ENCODE data around the gene SSU72. TPM values are rescaled to one million over a fixed set of nuclear protein-coding genes. Genes with fewer than 3 reads are reported as not detected.

The SSU72 gene
- total RNA-seq, 3 donors from 2014 or later, result 117 to 123 (median 120) TPM

DNA sequence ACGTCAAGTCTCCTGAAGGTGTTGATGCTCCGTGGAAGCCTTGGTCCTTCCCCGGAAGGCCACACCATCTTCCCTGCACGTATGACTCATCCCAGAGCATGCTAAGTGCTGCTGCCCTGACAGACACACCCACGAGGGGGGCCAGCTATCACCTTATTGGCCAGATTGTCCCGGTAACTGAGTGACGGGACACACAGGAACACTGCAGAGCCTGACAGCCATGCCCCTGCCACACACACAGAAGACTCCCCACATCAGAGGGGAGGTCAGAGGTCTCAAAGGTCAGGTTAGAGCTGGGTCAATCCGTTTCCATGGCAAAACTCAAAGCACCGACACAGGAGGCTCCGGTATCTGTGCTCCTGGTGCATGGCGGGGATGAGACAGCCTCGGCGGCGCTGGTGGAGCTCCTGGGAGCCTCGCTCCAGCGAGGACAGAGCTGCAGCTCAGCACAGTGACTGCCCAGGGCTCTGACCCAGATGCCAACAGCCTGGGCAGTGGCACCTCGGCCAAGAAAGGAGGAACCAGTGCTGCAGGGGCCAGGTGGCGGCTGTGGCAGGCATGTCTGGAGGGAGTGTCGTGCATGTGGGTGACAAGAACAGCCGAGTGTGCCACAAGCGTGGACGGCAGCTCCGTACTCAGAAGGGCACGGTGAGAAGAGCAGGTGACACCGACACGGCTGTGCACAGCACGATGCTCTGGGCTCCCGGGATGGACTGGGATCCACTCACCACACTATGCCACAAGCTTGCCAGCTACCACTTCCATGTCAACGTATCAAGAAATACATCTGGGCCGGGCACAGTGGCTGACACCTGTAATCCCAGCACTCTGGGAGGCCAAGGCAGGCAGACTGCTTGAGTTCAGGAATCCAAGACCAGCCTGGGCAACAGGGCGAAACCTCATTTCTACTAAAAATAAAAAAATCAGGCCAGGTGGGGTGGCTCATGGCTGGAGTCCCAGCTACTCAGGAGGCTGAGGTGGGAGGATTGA is 19.4 kb downstream of the SSU72 start:
- H3K4me1 ChIP-seq (ENCODE audit: low read depth), result no peaks in the 10 kb centered on the region
- no peak for TF ChIP-seq CTCF (IDR thresholded peaks at IDR 0.05)
- ATAC-seq (peak; percentile 54), DNase-seq (no peak)
- intact Hi-C loops (cut with DNase I, micrococcal nuclease), result no loop called here
- H3K9me3 ChIP-seq, result no peaks in the 10 kb centered on the region
- no peak overlapping the region for H3K4me3 ChIP-seq
- H3K36me3 ChIP-seq (ENCODE audit: low read depth), result no peaks in the 10 kb centered on the region

DNA sequence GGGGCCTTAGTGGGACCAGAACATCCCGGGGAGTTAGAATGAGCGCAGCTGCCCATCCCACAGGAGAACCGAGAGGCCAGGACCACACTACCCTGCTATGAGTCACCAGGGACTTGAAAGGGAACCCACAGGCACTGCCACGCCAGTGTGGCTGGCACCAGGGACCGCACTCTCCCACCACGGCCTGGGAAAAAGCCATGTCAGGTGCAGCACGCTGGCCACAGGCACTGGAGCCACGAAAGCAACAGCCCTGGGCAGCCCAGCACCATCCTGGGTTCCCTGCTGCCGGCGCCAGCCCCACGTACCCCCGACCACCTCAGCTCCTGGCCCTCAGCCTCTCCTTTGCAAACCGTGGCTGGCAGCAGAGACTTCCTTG is 20.1 kb downstream of the SSU72 start:
- H3K4me3 ChIP-seq, result no peak overlapping the region
- intact Hi-C loops (cut with DNase I, micrococcal nuclease), result no loop called here
- no peak for ATAC-seq
- TF ChIP-seq CTCF (IDR thresholded peaks at IDR 0.05), result no peak
- no peaks in the 10 kb centered on the region for H3K4me1 ChIP-seq (ENCODE audit: low read depth)
- no peaks in the 10 kb centered on the region for H3K36me3 ChIP-seq (ENCODE audit: low read depth)
- H3K9me3 ChIP-seq, result no peaks in the 10 kb centered on the region
- DNase-seq, result no peak

- Histone ChIP-seq H3K4me3 (no peak overlapping the region), H3K9me3 (no peaks in the 10 kb centered on the region), H3K36me3 (ENCODE audit: low read depth) (no peaks in the 10 kb centered on the region), H3K4me1 (ENCODE audit: low read depth) (no peaks in the 10 kb centered on the region)
- DNase-seq (no peak), ATAC-seq (no peak)
- intact Hi-C loops (cut with DNase I, micrococcal nuclease), result no loop called here
- no peak for TF ChIP-seq CTCF (IDR thresholded peaks at IDR 0.05)
These were observed 20.7 kb downstream of the SSU72 start for GRCh38 chr1:1553821-1554494.

- ATAC-seq, result no peak
- Histone ChIP-seq H3K36me3 (ENCODE audit: low read depth) (no peaks in the 10 kb centered on the region), H3K4me3 (no peak overlapping the region), H3K4me1 (ENCODE audit: low read depth) (no peaks in the 10 kb centered on the region), H3K9me3 (no peaks in the 10 kb centered on the region)
- no peak for DNase-seq
- TF ChIP-seq CTCF (IDR thresholded peaks at IDR 0.05), result no peak
- intact Hi-C loops (cut with DNase I, micrococcal nuclease), result no loop called here
These were observed 22.4 kb downstream of the SSU72 start for GRCh38 chr1:1552263-1552639.

DNA sequence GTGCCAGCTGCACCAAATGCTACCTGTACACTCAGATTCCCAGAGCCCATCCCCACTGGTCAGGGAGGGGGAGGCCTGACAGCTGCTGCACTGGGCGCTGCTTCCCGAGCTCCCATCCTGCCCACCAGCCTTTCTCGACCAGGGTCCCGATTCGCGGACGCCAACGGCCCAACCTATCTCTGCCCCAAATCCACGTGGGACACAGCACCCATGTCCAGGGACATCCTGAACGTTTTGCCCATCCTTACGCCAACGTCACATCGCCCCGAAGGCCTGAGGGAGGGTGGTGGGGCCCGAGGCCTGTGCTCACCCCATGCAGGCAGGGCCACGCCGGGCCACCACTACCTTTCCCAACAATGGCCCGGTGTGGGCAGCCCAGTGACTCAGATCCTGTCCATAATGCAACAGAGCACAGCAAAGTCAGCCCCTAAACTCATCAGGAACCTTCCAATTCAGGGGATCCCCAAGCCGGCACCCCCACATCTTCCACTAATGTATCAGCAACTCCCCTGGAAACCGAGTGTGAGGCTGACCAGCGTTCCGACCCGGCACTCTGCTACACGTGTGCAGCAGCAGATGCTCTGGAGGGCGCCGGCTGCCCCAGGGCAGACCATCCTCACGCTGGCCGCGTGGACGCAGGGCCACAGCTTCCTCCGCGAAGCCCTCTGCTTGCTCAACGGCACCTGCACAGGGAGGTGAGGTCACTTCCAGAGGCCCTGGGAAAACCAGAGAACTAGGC is 23.0 kb downstream of the SSU72 start:
- intact Hi-C loops (cut with DNase I, micrococcal nuclease), result no loop called here
- no peaks in the 10 kb centered on the region for H3K4me1 ChIP-seq (ENCODE audit: low read depth)
- no peaks in the 10 kb centered on the region for H3K9me3 ChIP-seq
- H3K36me3 ChIP-seq (ENCODE audit: low read depth), result no peaks in the 10 kb centered on the region
- ATAC-seq (no peak), DNase-seq (no peak)
- no peak for TF ChIP-seq CTCF (IDR thresholded peaks at IDR 0.05)
- no peak overlapping the region for H3K4me3 ChIP-seq
